HEK293 (cell line): ENCODE measurements around the gene ELAC2.

Source experiments
- HOXA7 ChIP-seq: sonication (generic); formaldehyde crosslinking; IDR thresholded peaks from 2 replicates; pipeline ENCODE4 v1.8.1; 2022; ENCODE audit warnings: missing genetic modification reagents, borderline replicate concordance
- SETDB1 ChIP-seq: IDR thresholded peaks from one replicate; pipeline ENCODE4 v1.6.1; 2017; ENCODE audit warnings: mild to moderate bottlenecking, low read length, moderate library complexity, mixed read lengths; ENCODE audit not compliant: insufficient read length
- ZBTB6 ChIP-seq: fragments of 450-650 bp; formaldehyde crosslinking; IDR thresholded peaks from 2 replicates; pipeline ENCODE4 v1.5.1; 2017; ENCODE audit warnings: missing biosample characterization, missing genetic modification characterization
- ZEB2 ChIP-seq: fragments of 450-650 bp; formaldehyde crosslinking; IDR thresholded peaks from 2 replicates; pipeline ENCODE4 v1.5.1; 2016; ENCODE audit warnings: missing biosample characterization, missing genetic modification characterization
- ZNF10 ChIP-seq: fragments of 450-650 bp; formaldehyde crosslinking; IDR thresholded peaks from 2 replicates; pipeline ENCODE4 v1.5.1; 2017; ENCODE audit warnings: missing biosample characterization, missing genetic modification characterization
- ZNF140 ChIP-seq: fragments of 450-650 bp; formaldehyde crosslinking; IDR thresholded peaks from 2 replicates; pipeline ENCODE4 v1.5.1; 2016; ENCODE audit warnings: missing biosample characterization, missing genetic modification characterization
- ZNF221 ChIP-seq: fragments of 450-650 bp; formaldehyde crosslinking; IDR thresholded peaks from 2 replicates; pipeline ENCODE4 v1.5.1; 2017; ENCODE audit warnings: missing biosample characterization, missing genetic modification characterization, borderline replicate concordance
- ZNF274 ChIP-seq, 2 experiments: fragments of 200-500 bp in 1 of 2; fragments of 450-650 bp in 1 of 2; sonication (Bioruptor generic) in 1 of 2; formaldehyde crosslinking in 1 of 2; IDR thresholded peaks; 2 replicates each; pipeline versions ENCODE4 v1.5.1 to v1.6.1; 2014 to 2016; ENCODE audit warnings: borderline replicate concordance in 1 of 2, inconsistent platforms in 1 of 2, low read length in 1 of 2, missing biosample characterization in 1 of 2, missing genetic modification characterization in 1 of 2
- ZNF660 ChIP-seq: fragments of 450-650 bp; IDR thresholded peaks from 2 replicates; pipeline ENCODE4 v1.5.1; 2018; ENCODE audit warnings: missing biosample characterization, mild to moderate bottlenecking, missing genetic modification characterization
- ZNF776 ChIP-seq: fragments of 450-650 bp; formaldehyde crosslinking; IDR thresholded peaks from 2 replicates; pipeline ENCODE4 v1.5.0; 2017; ENCODE audit warnings: missing biosample characterization, missing genetic modification characterization, borderline replicate concordance
- TF ChIP-seq, protein P1 (sequence below): fragments of 450-650 bp; formaldehyde crosslinking; IDR thresholded peaks from 2 replicates; pipeline ENCODE4 v1.5.1; 2016; ENCODE audit warnings: missing biosample characterization, missing genetic modification characterization

- TF ChIP-seq, protein P1, sequence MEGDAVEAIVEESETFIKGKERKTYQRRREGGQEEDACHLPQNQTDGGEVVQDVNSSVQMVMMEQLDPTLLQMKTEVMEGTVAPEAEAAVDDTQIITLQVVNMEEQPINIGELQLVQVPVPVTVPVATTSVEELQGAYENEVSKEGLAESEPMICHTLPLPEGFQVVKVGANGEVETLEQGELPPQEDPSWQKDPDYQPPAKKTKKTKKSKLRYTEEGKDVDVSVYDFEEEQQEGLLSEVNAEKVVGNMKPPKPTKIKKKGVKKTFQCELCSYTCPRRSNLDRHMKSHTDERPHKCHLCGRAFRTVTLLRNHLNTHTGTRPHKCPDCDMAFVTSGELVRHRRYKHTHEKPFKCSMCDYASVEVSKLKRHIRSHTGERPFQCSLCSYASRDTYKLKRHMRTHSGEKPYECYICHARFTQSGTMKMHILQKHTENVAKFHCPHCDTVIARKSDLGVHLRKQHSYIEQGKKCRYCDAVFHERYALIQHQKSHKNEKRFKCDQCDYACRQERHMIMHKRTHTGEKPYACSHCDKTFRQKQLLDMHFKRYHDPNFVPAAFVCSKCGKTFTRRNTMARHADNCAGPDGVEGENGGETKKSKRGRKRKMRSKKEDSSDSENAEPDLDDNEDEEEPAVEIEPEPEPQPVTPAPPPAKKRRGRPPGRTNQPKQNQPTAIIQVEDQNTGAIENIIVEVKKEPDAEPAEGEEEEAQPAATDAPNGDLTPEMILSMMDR: no peak
- TF ChIP-seq ZNF274 (IDR thresholded peaks at IDR 0.05; ENCODE audit: low read length) (no peak), ZNF274 (tag by site-specific recombination; IDR thresholded peaks at IDR 0.05; ENCODE audit: borderline replicate concordance) (no peak), ZEB2 (tag by site-specific recombination) (no peak), SETDB1 (no peak), ZNF140 (tag by site-specific recombination) (no peak), ZNF776 (tag by site-specific recombination) (no peak), ZBTB6 (tag by site-specific recombination) (no peak), HOXA7 (CRISPR knock-in tag) (no peak), ZNF221 (tag by site-specific recombination) (no peak), ZNF10 (no peak), ZNF660 (tag by site-specific recombination) (no peak)
Measured at GRCh38 chr17:12992676-12993075, 25.2 kb downstream of the ELAC2 start.
